GM19238 (cell line): Measurements from ENCODE around the gene ANKRA2.

ENCODE experiments used
- DNase-seq: peaks from one replicate; pipeline ENCODE4 v3.0.0; 2011; ENCODE audit warnings: low spot score; ENCODE audit not compliant: insufficient read length

The ANKRA2 gene

GRCh38 chr5:73506459-73506955 is 58.9 kb downstream of the ANKRA2 start:
- no peak for DNase-seq
